ENCODE results near the gene DYNC1LI1.
"Not testable (repeated sequence)": the region's sequence is repeated elsewhere in the genome, so short reads cannot be mapped to it uniquely, and the experiment has no call there.

Gene DYNC1LI1

DNA sequence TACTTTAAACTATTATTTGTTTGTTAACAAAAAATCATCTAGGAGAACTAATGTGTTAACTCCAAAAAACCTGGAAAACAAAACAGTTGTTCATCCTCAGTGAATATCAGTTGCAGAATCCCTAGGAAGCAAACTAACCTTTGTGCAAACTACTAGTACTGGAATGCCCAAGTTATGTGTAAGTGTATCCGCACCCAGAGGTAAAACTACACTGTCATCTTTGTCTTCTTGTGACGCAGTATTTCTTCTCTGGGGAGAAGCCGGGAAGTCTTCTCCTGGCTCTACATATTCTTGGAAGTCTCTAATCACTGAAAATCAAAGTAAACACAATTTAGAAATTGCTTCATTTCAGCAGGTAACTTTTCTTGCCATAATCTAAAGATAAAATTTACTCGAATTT lies 29.8 kb downstream of the DYNC1LI1 start:
- DNase-seq (ENCODE audit: low spot score) (no peak), ATAC-seq (ENCODE audit: low read depth) (no peak)
- no peaks in the 10 kb centered on the region for H3K4me1 ChIP-seq (ENCODE audit: insufficient read depth, poor library complexity, severe bottlenecking)
- peaks cover 30% of the 10 kb centered on the region for H3K36me3 ChIP-seq (ENCODE audit: low read depth)
- no peaks in the 10 kb centered on the region for H3K27me3 ChIP-seq (ENCODE audit: insufficient read depth, poor library complexity, severe bottlenecking)
- TF ChIP-seq CTCF (IDR thresholded peaks at IDR 0.05; ENCODE audit: poor library complexity, severe bottlenecking): no peak
- no peaks in the 10 kb centered on the region for H3K9me3 ChIP-seq (ENCODE audit: severe bottlenecking)
- H3K4me3 ChIP-seq (ENCODE audit: severe bottlenecking): no peak overlapping the region
- H3K27ac ChIP-seq (ENCODE audit: poor library complexity, severe bottlenecking): no peak overlapping the region

DNA sequence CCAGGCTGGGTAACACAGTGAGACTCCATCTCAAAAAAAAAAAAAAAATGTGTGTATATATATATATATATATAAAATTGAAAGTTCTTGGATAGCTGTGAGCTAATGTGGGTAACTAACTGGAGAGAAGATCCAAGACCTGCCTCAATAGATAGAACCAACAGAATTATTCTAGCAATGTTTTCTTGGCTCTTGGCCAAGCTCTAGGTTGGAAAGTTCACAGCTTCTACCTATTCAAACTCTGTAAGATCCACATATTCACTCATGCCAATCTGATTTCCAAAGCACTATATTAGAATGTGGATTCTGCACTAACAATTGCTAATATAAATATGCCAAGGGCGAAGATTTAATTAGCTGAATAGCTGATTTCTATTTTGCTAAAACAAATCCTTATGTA lies 38.2 kb downstream of the DYNC1LI1 start:
- no peak overlapping the region for H3K27ac ChIP-seq (ENCODE audit: poor library complexity, severe bottlenecking)
- H3K4me3 ChIP-seq (ENCODE audit: severe bottlenecking): no peak overlapping the region
- ATAC-seq (ENCODE audit: low read depth) (no peak), DNase-seq (ENCODE audit: low spot score) (no peak)
- H3K9me3 ChIP-seq (ENCODE audit: severe bottlenecking): no peaks in the 10 kb centered on the region
- peaks cover 54% of the 10 kb centered on the region for H3K36me3 ChIP-seq (ENCODE audit: low read depth)
- no peaks in the 10 kb centered on the region for H3K4me1 ChIP-seq (ENCODE audit: insufficient read depth, poor library complexity, severe bottlenecking)
- no peaks in the 10 kb centered on the region for H3K27me3 ChIP-seq (ENCODE audit: insufficient read depth, poor library complexity, severe bottlenecking)
- TF ChIP-seq CTCF (IDR thresholded peaks at IDR 0.05; ENCODE audit: poor library complexity, severe bottlenecking): no peak

DNA sequence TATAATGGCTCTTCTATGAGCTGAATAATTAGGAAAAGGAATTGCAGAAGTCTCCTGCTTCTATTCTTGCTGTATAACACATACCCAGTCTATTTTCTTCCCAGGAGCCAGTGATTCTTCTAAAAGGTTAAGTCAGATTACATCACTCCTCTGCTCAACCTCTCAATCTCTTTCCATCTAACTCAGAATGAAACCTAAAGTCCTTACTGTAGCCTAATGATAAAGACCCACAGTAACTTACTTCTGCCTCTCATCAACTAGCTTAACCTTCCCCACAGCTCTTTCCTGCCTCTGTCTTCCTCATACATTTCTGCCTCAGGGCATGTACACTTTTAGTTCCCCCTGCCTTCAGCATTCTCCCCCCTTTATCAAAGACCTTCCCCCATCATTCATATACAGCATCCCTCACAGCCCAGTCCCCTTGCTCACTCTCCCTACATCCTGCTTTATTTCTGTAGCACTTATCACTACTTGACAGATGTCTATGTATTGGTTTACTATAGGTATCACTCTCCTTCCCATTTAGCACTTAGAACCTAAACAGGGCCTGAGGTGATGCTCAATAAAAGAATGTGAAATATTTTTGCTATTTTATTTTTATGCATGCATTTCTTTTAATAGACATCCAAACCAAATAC lies 39.5 kb downstream of the DYNC1LI1 start:
- DNase-seq (ENCODE audit: low spot score) (no peak), ATAC-seq (ENCODE audit: low read depth) (no peak)
- TF ChIP-seq CTCF (IDR thresholded peaks at IDR 0.05; ENCODE audit: poor library complexity, severe bottlenecking): no peak
- no peak overlapping the region for H3K27ac ChIP-seq (ENCODE audit: poor library complexity, severe bottlenecking)
- no peaks in the 10 kb centered on the region for H3K4me1 ChIP-seq (ENCODE audit: insufficient read depth, poor library complexity, severe bottlenecking)
- H3K4me3 ChIP-seq (ENCODE audit: severe bottlenecking): no peak overlapping the region
- H3K27me3 ChIP-seq (ENCODE audit: insufficient read depth, poor library complexity, severe bottlenecking): no peaks in the 10 kb centered on the region
- peaks cover 67% of the 10 kb centered on the region for H3K36me3 ChIP-seq (ENCODE audit: low read depth)
- no peaks in the 10 kb centered on the region for H3K9me3 ChIP-seq (ENCODE audit: severe bottlenecking)

DNA sequence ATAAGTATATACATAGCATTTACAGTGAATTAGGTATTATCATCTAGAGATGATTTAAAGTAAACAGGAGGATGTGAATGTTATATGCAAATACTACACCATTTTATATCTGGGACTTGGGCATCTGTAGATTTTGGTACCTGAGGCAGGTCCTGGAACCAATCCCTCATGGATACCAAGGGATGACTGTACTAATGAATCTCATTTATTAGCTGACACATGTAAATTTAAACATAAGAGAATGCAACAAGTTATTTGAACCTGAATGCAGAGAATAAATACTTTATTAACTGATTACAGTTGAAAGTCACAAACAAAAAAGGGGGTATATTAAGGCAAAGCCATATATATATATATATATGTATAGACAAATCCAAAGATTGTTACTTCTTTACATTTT lies 44.9 kb downstream of the DYNC1LI1 start:
- no peak for TF ChIP-seq CTCF (IDR thresholded peaks at IDR 0.05; ENCODE audit: poor library complexity, severe bottlenecking)
- Histone ChIP-seq H3K9me3 (ENCODE audit: severe bottlenecking) (no peaks in the 10 kb centered on the region), H3K36me3 (ENCODE audit: low read depth) (peaks cover 52% of the 10 kb centered on the region), H3K4me3 (ENCODE audit: severe bottlenecking) (no peak overlapping the region), H3K27ac (ENCODE audit: poor library complexity, severe bottlenecking) (no peak overlapping the region), H3K27me3 (ENCODE audit: insufficient read depth, poor library complexity, severe bottlenecking) (no peaks in the 10 kb centered on the region), H3K4me1 (ENCODE audit: insufficient read depth, poor library complexity, severe bottlenecking) (no peaks in the 10 kb centered on the region)
- no peak for ATAC-seq (ENCODE audit: low read depth)
- DNase-seq (ENCODE audit: low spot score): no peak

- Histone ChIP-seq H3K27me3 (ENCODE audit: insufficient read depth, poor library complexity, severe bottlenecking) (no peaks in the 10 kb centered on the region), H3K36me3 (ENCODE audit: low read depth) (peaks cover 25% of the 10 kb centered on the region), H3K9me3 (ENCODE audit: severe bottlenecking) (no peaks in the 10 kb centered on the region), H3K27ac (ENCODE audit: poor library complexity, severe bottlenecking) (no peak overlapping the region), H3K4me1 (ENCODE audit: insufficient read depth, poor library complexity, severe bottlenecking) (no peaks in the 10 kb centered on the region), H3K4me3 (ENCODE audit: severe bottlenecking) (no peak overlapping the region)
- TF ChIP-seq CTCF (IDR thresholded peaks at IDR 0.05; ENCODE audit: poor library complexity, severe bottlenecking): no peak
- ATAC-seq (ENCODE audit: low read depth) (no peak), DNase-seq (ENCODE audit: low spot score) (no peak)
Measured at GRCh38 chr3:32522682-32523081, 48.0 kb downstream of the DYNC1LI1 start.

- not testable (repeated sequence) for DNase-seq (ENCODE audit: low spot score); H3K27me3 ChIP-seq (ENCODE audit: insufficient read depth, poor library complexity, severe bottlenecking); H3K4me1 ChIP-seq (ENCODE audit: insufficient read depth, poor library complexity, severe bottlenecking); H3K36me3 ChIP-seq (ENCODE audit: low read depth); H3K27ac ChIP-seq (ENCODE audit: poor library complexity, severe bottlenecking); H3K4me3 ChIP-seq (ENCODE audit: severe bottlenecking); ATAC-seq (ENCODE audit: low read depth); H3K9me3 ChIP-seq (ENCODE audit: severe bottlenecking)
Measured at GRCh38 chr3:32518921-32519320, 51.7 kb downstream of the DYNC1LI1 start.

DNA sequence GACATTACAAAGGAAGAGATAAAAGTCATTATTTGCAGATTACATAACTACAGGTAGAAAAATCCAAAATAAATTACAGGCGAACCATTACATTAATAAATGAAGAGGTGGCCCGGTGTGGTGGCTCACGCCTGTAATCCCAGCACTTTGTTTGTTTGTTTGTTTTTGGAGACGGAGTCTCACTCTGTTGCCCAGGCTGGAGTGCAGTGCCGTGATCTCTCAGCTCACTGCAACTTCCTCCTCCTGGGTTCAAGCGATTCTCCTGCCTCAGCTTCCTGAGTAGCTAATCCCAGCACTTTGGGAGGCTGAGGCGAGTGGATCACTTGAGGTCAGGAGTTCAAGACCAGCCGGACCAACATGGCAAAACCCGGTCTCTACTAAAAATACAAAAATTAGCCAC lies 53.9 kb downstream of the DYNC1LI1 start:
- ATAC-seq (ENCODE audit: low read depth); DNase-seq (ENCODE audit: low spot score): not testable (repeated sequence)

More for the DNA sequence above, 53.9 kb downstream of the DYNC1LI1 start:
- H3K4me3 ChIP-seq (ENCODE audit: severe bottlenecking); H3K27ac ChIP-seq (ENCODE audit: poor library complexity, severe bottlenecking); H3K36me3 ChIP-seq (ENCODE audit: low read depth); H3K9me3 ChIP-seq (ENCODE audit: severe bottlenecking); H3K27me3 ChIP-seq (ENCODE audit: insufficient read depth, poor library complexity, severe bottlenecking); H3K4me1 ChIP-seq (ENCODE audit: insufficient read depth, poor library complexity, severe bottlenecking): not testable (repeated sequence)

Measured in RWPE2 (cell line).